ENCODE results near the gene HIF3A.

The HIF3A gene

GRCh38 chr19:46283771-46284170, 13.1 kb upstream of the HIF3A start:
- Histone ChIP-seq H3K27me3 (peaks cover 12% of the 10 kb centered on the region), H3K9me3 (no peaks in the 10 kb centered on the region), H3K36me3 (no peaks in the 10 kb centered on the region), H3K4me1 (no peaks in the 10 kb centered on the region), H3K4me3 (ENCODE audit: low read depth, low read length) (no peak overlapping the region)
- TF ChIP-seq CTCF (IDR thresholded peaks at IDR 0.05; ENCODE audit: low read depth, low read length), result no peak
- no peak for DNase-seq

GRCh38 chr19:46284635-46285034, 12.2 kb upstream of the HIF3A start:
- Histone ChIP-seq H3K9me3 (peaks cover 3% of the 10 kb centered on the region; the same call in 1 of the 2 replicates), H3K27me3 (peaks cover 4% of the 10 kb centered on the region; the same call in 1 of the 2 replicates), H3K4me1 (peaks cover 6% of the 10 kb centered on the region), H3K4me3 (ENCODE audit: low read depth, low read length) (no peak overlapping the region), H3K36me3 (no peaks in the 10 kb centered on the region)
- DNase-seq, result no peak
- no peak for TF ChIP-seq CTCF (IDR thresholded peaks at IDR 0.05; ENCODE audit: low read depth, low read length)

- TF ChIP-seq CTCF (IDR thresholded peaks at IDR 0.05; ENCODE audit: low read depth, low read length), result no peak
- H3K36me3 ChIP-seq, result no peaks in the 10 kb centered on the region
- no peak overlapping the region for H3K4me3 ChIP-seq (ENCODE audit: low read depth, low read length)
- peaks cover 17% of the 10 kb centered on the region for H3K9me3 ChIP-seq
- H3K27me3 ChIP-seq, result no peaks in the 10 kb centered on the region
- H3K4me1 ChIP-seq, result peaks cover 8% of the 10 kb centered on the region
- DNase-seq, result no peak
Measured at GRCh38 chr19:46287585-46287984, 9.3 kb upstream of the HIF3A start.

GRCh38 chr19:46288896-46289588, 7.8 kb upstream of the HIF3A start:
- no peaks in the 10 kb centered on the region for H3K36me3 ChIP-seq
- H3K4me3 ChIP-seq (ENCODE audit: low read depth, low read length), result no peak overlapping the region
- peaks cover 8% of the 10 kb centered on the region for H3K4me1 ChIP-seq
- H3K9me3 ChIP-seq, result peaks cover 17% of the 10 kb centered on the region
- peak; percentile 44 for DNase-seq
- H3K27me3 ChIP-seq, result no peaks in the 10 kb centered on the region
- TF ChIP-seq CTCF (IDR thresholded peaks at IDR 0.05; ENCODE audit: low read depth, low read length), result no peak

GRCh38 chr19:46289724-46290619, 6.9 kb upstream of the HIF3A start:
- DNase-seq, result no peak
- H3K27me3 ChIP-seq, result no peaks in the 10 kb centered on the region
- peaks cover 8% of the 10 kb centered on the region for H3K4me1 ChIP-seq
- H3K36me3 ChIP-seq, result no peaks in the 10 kb centered on the region
- peaks cover 17% of the 10 kb centered on the region for H3K9me3 ChIP-seq
- no peak overlapping the region for H3K4me3 ChIP-seq (ENCODE audit: low read depth, low read length)
- TF ChIP-seq CTCF (IDR thresholded peaks at IDR 0.05; ENCODE audit: low read depth, low read length), result no peak

GRCh38 chr19:46291829-46292228, 5.0 kb upstream of the HIF3A start:
- peaks cover 8% of the 10 kb centered on the region for H3K4me1 ChIP-seq
- H3K36me3 ChIP-seq, result no peaks in the 10 kb centered on the region
- DNase-seq, result no peak
- H3K27me3 ChIP-seq, result no peaks in the 10 kb centered on the region
- no peak overlapping the region for H3K4me3 ChIP-seq (ENCODE audit: low read depth, low read length)
- H3K9me3 ChIP-seq, result peaks cover 17% of the 10 kb centered on the region
- TF ChIP-seq CTCF (IDR thresholded peaks at IDR 0.05; ENCODE audit: low read depth, low read length), result no peak

All from BE2C (cell line).